ENCODE data around the gene IGSF21. TPM values are rescaled to one million over a fixed set of nuclear protein-coding genes. Genes with fewer than 3 reads are reported as not detected.

IGSF21 gene
- total RNA-seq, 1 donor from 2014 or later, result 3.2 TPM

GRCh38 chr1:18147672-18148071, 40.1 kb downstream of the IGSF21 start:
- no peaks in the 10 kb centered on the region for H3K27me3 ChIP-seq

GRCh38 chr1:18148461-18148860, 40.9 kb downstream of the IGSF21 start:
- H3K27me3 ChIP-seq, result no peaks in the 10 kb centered on the region
- no peaks in the 10 kb centered on the region for H3K4me1 ChIP-seq
- TF ChIP-seq POLR2AphosphoS5 (IDR thresholded peaks at IDR 0.05; ENCODE audit: insufficient read depth in 1 of 2, low read depth in 1 of 2) (no peak), POLR2A (IDR thresholded peaks at IDR 0.05) (no peak), CTCF (IDR thresholded peaks at IDR 0.05) (no peak)
- H3K36me3 ChIP-seq, result no peaks in the 10 kb centered on the region
- intact Hi-C loops (cut with DNase I), result no loop called here
- no peak overlapping the region for H3K4me3 ChIP-seq
- no peaks in the 10 kb centered on the region for H3K9me3 ChIP-seq
- no peak for DNase-seq (ENCODE audit: extremely low spot score in 2 of 2)
- H3K27ac ChIP-seq, result no peak overlapping the region

More at GRCh38 chr1:18147672-18148071, 40.1 kb downstream of the IGSF21 start:
- H3K27ac ChIP-seq, result no peak overlapping the region
- no peaks in the 10 kb centered on the region for H3K4me1 ChIP-seq
- TF ChIP-seq POLR2A (IDR thresholded peaks at IDR 0.05), result no peak
- no peak for TF ChIP-seq POLR2AphosphoS5 (IDR thresholded peaks at IDR 0.05; ENCODE audit: insufficient read depth in 1 of 2, low read depth in 1 of 2)
- no peak for TF ChIP-seq CTCF (IDR thresholded peaks at IDR 0.05)
- no peak overlapping the region for H3K4me3 ChIP-seq
- no peaks in the 10 kb centered on the region for H3K36me3 ChIP-seq
- no peak for DNase-seq (ENCODE audit: extremely low spot score in 2 of 2)
- H3K9me3 ChIP-seq, result no peaks in the 10 kb centered on the region
- intact Hi-C loops (cut with DNase I), result no loop called here

GRCh38 chr1:18149027-18149641, 41.5 kb downstream of the IGSF21 start:
- no peaks in the 10 kb centered on the region for H3K27me3 ChIP-seq
- H3K27ac ChIP-seq, result no peak overlapping the region
- DNase-seq (ENCODE audit: extremely low spot score in 2 of 2), result no peak

GRCh38 chr1:18151436-18152122, 44.0 kb downstream of the IGSF21 start:
- Histone ChIP-seq H3K9me3 (no peaks in the 10 kb centered on the region), H3K4me3 (no peak overlapping the region), H3K4me1 (no peaks in the 10 kb centered on the region), H3K27me3 (no peaks in the 10 kb centered on the region), H3K36me3 (no peaks in the 10 kb centered on the region), H3K27ac (no peak overlapping the region)
- TF ChIP-seq CTCF (IDR thresholded peaks at IDR 0.05), result no peak
- TF ChIP-seq POLR2AphosphoS5 (IDR thresholded peaks at IDR 0.05; ENCODE audit: insufficient read depth in 1 of 2, low read depth in 1 of 2), result no peak
- TF ChIP-seq POLR2A (IDR thresholded peaks at IDR 0.05), result no peak
- intact Hi-C loops (cut with DNase I), result no loop called here
- DNase-seq (ENCODE audit: extremely low spot score in 2 of 2), result no peak

More at GRCh38 chr1:18149027-18149641, 41.5 kb downstream of the IGSF21 start:
- no peaks in the 10 kb centered on the region for H3K9me3 ChIP-seq
- no peak overlapping the region for H3K4me3 ChIP-seq
- no peaks in the 10 kb centered on the region for H3K4me1 ChIP-seq
- intact Hi-C loops (cut with DNase I), result no loop called here
- H3K36me3 ChIP-seq, result no peaks in the 10 kb centered on the region
- TF ChIP-seq POLR2AphosphoS5 (IDR thresholded peaks at IDR 0.05; ENCODE audit: insufficient read depth in 1 of 2, low read depth in 1 of 2) (no peak), CTCF (IDR thresholded peaks at IDR 0.05) (no peak), POLR2A (IDR thresholded peaks at IDR 0.05) (no peak)

Data from vagina (tissue), 2 donors.